ENCODE results near the gene ANKRD36. TPM values are rescaled to one million over a fixed set of nuclear protein-coding genes. Genes with fewer than 3 reads are reported as not detected.
"Not testable (repeated sequence)": the region's sequence is repeated elsewhere in the genome, so short reads cannot be mapped to it uniquely, and the experiment has no call there.

The ANKRD36 gene
- polyA plus RNA-seq, 4 donors, result 2.5 to 14.2 TPM; not detected in 2

DNA sequence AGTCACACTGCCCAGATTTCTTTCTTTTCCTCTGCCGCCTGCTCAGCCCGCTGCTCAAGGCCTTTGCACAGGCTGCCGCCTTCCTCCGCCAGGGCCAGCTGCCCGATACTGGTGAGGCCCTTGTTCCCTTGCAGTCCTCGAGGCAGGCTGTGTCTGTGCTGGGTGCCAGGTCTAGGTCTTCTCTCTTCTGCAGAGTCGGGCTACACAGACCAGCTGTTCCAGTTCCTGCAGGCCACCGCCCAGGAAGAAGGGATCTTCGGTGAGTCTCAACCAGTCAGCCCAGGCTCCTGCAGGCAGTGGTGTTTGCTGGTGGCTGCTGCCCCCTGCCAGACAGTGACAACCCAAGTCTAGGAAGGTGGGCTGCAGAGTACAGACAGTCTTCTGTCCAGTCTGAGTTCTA lies 30.7 kb upstream of the ANKRD36 start:
- not testable (repeated sequence) for H3K9me3 ChIP-seq (ENCODE audit: control insufficient read depth in 2 of 2, insufficient read depth in 1 of 2, low read depth in 1 of 2, low read length in 1 of 2); DNase-seq; H3K4me1 ChIP-seq (ENCODE audit: control insufficient read depth in 3 of 3, insufficient read depth in 2 of 3, low read depth in 1 of 3, low read length in 2 of 3); H3K4me3 ChIP-seq (ENCODE audit: low read depth in 1 of 3, low read length in 3 of 3); H3K27ac ChIP-seq (ENCODE audit: low read depth in 1 of 3, low read length in 2 of 3); H3K27me3 ChIP-seq (ENCODE audit: control insufficient read depth in 3 of 3, insufficient read depth in 3 of 3, low read length in 3 of 3); H3K36me3 ChIP-seq (ENCODE audit: control insufficient read depth in 3 of 3, insufficient read depth in 2 of 3, low read depth in 1 of 3, low read length in 3 of 3); FAIRE-seq
- 39 to 56% (median 40%) methylated on average over 3 to 4 of the region's 9 CpGs for WGBS, 3 donors

- not testable (repeated sequence) for H3K4me3 ChIP-seq (ENCODE audit: low read depth in 1 of 3, low read length in 3 of 3); H3K9me3 ChIP-seq (ENCODE audit: control insufficient read depth in 2 of 2, insufficient read depth in 1 of 2, low read depth in 1 of 2, low read length in 1 of 2); FAIRE-seq; DNase-seq; H3K36me3 ChIP-seq (ENCODE audit: control insufficient read depth in 3 of 3, insufficient read depth in 2 of 3, low read depth in 1 of 3, low read length in 3 of 3); H3K27me3 ChIP-seq (ENCODE audit: control insufficient read depth in 3 of 3, insufficient read depth in 3 of 3, low read length in 3 of 3); H3K27ac ChIP-seq (ENCODE audit: low read depth in 1 of 3, low read length in 2 of 3); H3K4me1 ChIP-seq (ENCODE audit: control insufficient read depth in 3 of 3, insufficient read depth in 2 of 3, low read depth in 1 of 3, low read length in 2 of 3)
- WGBS, 3 donors, result 95 to 97% (median 96%) methylated on average over 7 of the region's 7 CpGs
Observed at GRCh38 chr2:97083516-97083915, 29.4 kb upstream of the ANKRD36 start.

DNA sequence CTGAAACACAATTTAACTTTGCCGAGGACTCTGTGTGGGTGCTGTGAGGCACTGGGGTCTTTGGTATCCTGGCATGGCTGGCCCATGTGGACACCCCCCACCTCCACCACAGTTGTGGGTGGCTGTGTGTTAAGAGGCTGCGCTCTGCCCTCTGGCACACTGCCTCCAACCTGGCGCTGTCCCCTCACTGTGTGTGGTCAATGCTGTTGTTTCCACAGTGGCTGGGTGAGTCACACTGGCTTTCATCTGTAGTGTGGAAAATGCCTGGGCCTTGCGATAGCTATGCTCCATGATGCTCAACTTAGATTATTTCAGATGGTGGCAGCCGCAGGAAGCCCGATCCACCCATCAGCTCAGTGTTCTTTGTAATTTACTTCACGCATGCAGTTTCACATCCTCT lies 27.9 kb upstream of the ANKRD36 start:
- H3K36me3 ChIP-seq (ENCODE audit: control insufficient read depth in 3 of 3, insufficient read depth in 2 of 3, low read depth in 1 of 3, low read length in 3 of 3); H3K4me3 ChIP-seq (ENCODE audit: low read depth in 1 of 3, low read length in 3 of 3); H3K27me3 ChIP-seq (ENCODE audit: control insufficient read depth in 3 of 3, insufficient read depth in 3 of 3, low read length in 3 of 3); FAIRE-seq; H3K4me1 ChIP-seq (ENCODE audit: control insufficient read depth in 3 of 3, insufficient read depth in 2 of 3, low read depth in 1 of 3, low read length in 2 of 3); DNase-seq; H3K27ac ChIP-seq (ENCODE audit: low read depth in 1 of 3, low read length in 2 of 3); H3K9me3 ChIP-seq (ENCODE audit: control insufficient read depth in 2 of 2, insufficient read depth in 1 of 2, low read depth in 1 of 2, low read length in 1 of 2): not testable (repeated sequence)
- WGBS, 3 donors, result 84 to 92% (median 88%) methylated on average over 1 to 2 of the region's 7 CpGs

DNA sequence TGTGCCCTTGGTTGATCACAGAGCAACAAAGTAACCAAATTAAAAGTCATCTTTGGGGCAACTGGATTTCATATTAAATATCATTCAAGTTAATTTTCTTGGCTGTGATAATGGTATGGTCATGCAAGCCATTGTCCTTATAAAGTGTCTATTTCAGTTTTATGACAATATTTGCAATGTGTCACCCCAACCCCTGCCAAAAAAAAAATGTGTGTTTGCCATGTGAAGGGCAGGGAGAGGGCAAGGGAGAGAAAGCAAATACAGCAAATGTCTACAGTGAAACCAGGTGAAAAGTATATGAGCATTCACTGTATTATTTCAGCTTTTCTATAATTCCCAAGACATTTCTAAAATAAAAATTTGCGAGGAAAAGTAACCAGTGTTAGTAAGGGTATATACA lies 24.2 kb upstream of the ANKRD36 start:
- not testable (repeated sequence) for DNase-seq; H3K4me3 ChIP-seq (ENCODE audit: low read depth in 1 of 3, low read length in 3 of 3); H3K4me1 ChIP-seq (ENCODE audit: control insufficient read depth in 3 of 3, insufficient read depth in 2 of 3, low read depth in 1 of 3, low read length in 2 of 3); FAIRE-seq; H3K27me3 ChIP-seq (ENCODE audit: control insufficient read depth in 3 of 3, insufficient read depth in 3 of 3, low read length in 3 of 3); H3K9me3 ChIP-seq (ENCODE audit: control insufficient read depth in 2 of 2, insufficient read depth in 1 of 2, low read depth in 1 of 2, low read length in 1 of 2); H3K27ac ChIP-seq (ENCODE audit: low read depth in 1 of 3, low read length in 2 of 3); H3K36me3 ChIP-seq (ENCODE audit: control insufficient read depth in 3 of 3, insufficient read depth in 2 of 3, low read depth in 1 of 3, low read length in 3 of 3)
- 100% methylated on average over 1 of the region's 1 CpG for WGBS, 3 donors

DNA sequence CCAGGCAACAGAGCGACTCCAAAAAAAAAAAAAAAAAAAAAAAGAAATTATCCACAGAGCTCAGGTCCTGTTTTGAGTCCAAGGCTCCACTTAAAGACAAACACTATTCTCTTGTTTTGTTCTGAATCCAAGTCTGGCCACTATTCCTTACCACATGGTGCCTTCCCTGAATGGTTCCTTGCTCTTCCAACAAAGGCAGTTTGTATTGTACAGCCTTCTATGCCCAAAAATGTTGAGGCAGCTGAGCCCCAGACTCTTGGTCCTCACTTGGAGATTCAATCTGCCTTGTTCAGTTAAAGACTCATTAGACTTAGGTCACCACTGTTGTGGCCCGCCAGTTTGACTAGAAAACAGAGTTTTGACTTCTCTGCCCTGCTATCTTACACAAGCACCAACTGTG lies 20.0 kb upstream of the ANKRD36 start:
- FAIRE-seq, result not testable (repeated sequence)

DNA sequence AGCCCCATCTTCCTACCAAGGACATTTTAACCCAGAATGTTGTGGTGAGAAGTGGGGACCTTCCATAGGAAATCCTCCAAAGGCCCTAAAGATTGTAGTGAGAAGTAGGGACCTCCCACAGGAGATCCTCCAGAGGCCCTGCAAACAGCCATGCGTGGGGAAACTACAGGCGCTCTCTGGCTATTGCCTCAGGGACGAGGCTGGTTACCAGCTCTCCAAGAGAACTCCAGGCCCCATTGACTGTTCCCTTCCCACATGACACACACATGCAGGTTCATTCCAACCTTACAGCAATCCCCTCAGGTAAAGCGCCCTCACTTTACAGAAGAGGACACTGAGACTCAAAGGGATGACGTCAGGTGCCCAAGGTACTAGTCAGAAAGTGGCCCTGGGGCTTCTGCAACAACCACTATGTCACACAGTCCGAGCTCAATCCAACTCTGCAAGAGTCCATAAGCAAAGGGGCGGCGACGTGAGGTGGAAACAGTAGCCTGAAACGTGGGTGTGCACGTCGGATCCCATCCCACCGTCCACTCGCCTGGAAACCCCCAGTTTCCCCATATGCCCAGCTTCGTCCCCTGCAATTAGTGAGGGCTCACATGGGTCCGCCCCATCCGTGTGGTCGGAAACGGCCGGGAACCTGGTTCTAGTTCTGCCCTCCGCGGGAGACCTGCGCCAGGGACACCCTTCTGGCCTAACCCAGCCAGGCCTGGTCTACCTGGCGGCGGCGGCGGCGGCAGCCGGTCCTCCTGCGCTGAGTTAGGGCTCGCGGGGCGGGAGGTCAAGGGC lies 18.8 kb upstream of the ANKRD36 start:
- H3K9me3 ChIP-seq (ENCODE audit: control insufficient read depth in 2 of 2, insufficient read depth in 1 of 2, low read depth in 1 of 2, low read length in 1 of 2); FAIRE-seq; H3K27me3 ChIP-seq (ENCODE audit: control insufficient read depth in 3 of 3, insufficient read depth in 3 of 3, low read length in 3 of 3); H3K4me3 ChIP-seq (ENCODE audit: low read depth in 1 of 3, low read length in 3 of 3); H3K36me3 ChIP-seq (ENCODE audit: control insufficient read depth in 3 of 3, insufficient read depth in 2 of 3, low read depth in 1 of 3, low read length in 3 of 3); H3K27ac ChIP-seq (ENCODE audit: low read depth in 1 of 3, low read length in 2 of 3); H3K4me1 ChIP-seq (ENCODE audit: control insufficient read depth in 3 of 3, insufficient read depth in 2 of 3, low read depth in 1 of 3, low read length in 2 of 3): not testable (repeated sequence)
- DNase-seq, result peak in 1 of 2 donors; percentile 20
- 83 to 95% (median 94%) methylated on average over 3 to 4 of the region's 33 CpGs for WGBS, 3 donors

More for the DNA sequence above, 20.0 kb upstream of the ANKRD36 start:
- not testable (repeated sequence) for H3K27me3 ChIP-seq (ENCODE audit: control insufficient read depth in 3 of 3, insufficient read depth in 3 of 3, low read length in 3 of 3); H3K4me1 ChIP-seq (ENCODE audit: control insufficient read depth in 3 of 3, insufficient read depth in 2 of 3, low read depth in 1 of 3, low read length in 2 of 3); DNase-seq; H3K36me3 ChIP-seq (ENCODE audit: control insufficient read depth in 3 of 3, insufficient read depth in 2 of 3, low read depth in 1 of 3, low read length in 3 of 3); H3K9me3 ChIP-seq (ENCODE audit: control insufficient read depth in 2 of 2, insufficient read depth in 1 of 2, low read depth in 1 of 2, low read length in 1 of 2); H3K27ac ChIP-seq (ENCODE audit: low read depth in 1 of 3, low read length in 2 of 3); H3K4me3 ChIP-seq (ENCODE audit: low read depth in 1 of 3, low read length in 3 of 3)
- WGBS, 3 donors, result 93 to 98% (median 95%) methylated on average over 2 of the region's 2 CpGs

GRCh38 chr2:97094772-97095611 lies 18.0 kb upstream of the ANKRD36 start, which contains the start of gene FAHD2B:
TSS of gene FAHD2B (minus strand) at chr2:97094882. CDS start at chr2:97091706, 3,176 bp downstream.
- 3 to 7% (median 6%) methylated on average over 21 to 44 of the region's 48 CpGs for WGBS, 3 donors
- H3K27me3 ChIP-seq (ENCODE audit: control insufficient read depth in 3 of 3, insufficient read depth in 3 of 3, low read length in 3 of 3); H3K9me3 ChIP-seq (ENCODE audit: control insufficient read depth in 2 of 2, insufficient read depth in 1 of 2, low read depth in 1 of 2, low read length in 1 of 2); FAIRE-seq; H3K36me3 ChIP-seq (ENCODE audit: control insufficient read depth in 3 of 3, insufficient read depth in 2 of 3, low read depth in 1 of 3, low read length in 3 of 3); H3K27ac ChIP-seq (ENCODE audit: low read depth in 1 of 3, low read length in 2 of 3); H3K4me1 ChIP-seq (ENCODE audit: control insufficient read depth in 3 of 3, insufficient read depth in 2 of 3, low read depth in 1 of 3, low read length in 2 of 3): not testable (repeated sequence)
- peak; percentile 71 to 87 for DNase-seq
- H3K4me3 ChIP-seq (ENCODE audit: low read depth in 1 of 3, low read length in 3 of 3), result peak within 1 kb of the TSS in 1 of 3 donors; percentile 25

DNA sequence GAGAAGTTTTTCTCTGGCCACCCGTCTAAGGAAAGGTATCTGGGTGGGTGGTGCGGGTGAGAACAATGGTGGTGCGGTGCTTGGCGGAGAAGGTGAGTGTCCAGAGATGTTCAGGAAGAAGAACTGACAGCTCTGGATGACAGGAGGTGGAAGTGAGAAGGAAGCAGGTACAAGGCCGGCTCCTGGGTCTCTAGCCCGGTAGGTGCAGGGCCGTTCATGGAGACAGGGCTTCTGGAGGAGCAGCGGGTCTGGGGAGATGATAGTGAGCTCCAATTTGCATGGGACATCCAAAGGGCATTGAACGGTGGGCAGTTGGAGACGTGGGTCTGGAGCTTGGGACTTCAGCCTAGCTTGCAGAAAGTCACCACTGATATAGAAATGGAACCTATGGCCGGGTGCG lies 17.3 kb upstream of the ANKRD36 start:
- H3K9me3 ChIP-seq (ENCODE audit: control insufficient read depth in 2 of 2, insufficient read depth in 1 of 2, low read depth in 1 of 2, low read length in 1 of 2), result no peaks in the 10 kb centered on the region
- H3K27me3 ChIP-seq (ENCODE audit: control insufficient read depth in 3 of 3, insufficient read depth in 3 of 3, low read length in 3 of 3), result peaks cover 0 to 3% (median 0%) of the 10 kb centered on the region in 3 donors
- H3K36me3 ChIP-seq (ENCODE audit: control insufficient read depth in 3 of 3, insufficient read depth in 2 of 3, low read depth in 1 of 3, low read length in 3 of 3), result no peaks in the 10 kb centered on the region
- FAIRE-seq, result no peak
- 83 to 84% (median 84%) methylated on average over 12 of the region's 12 CpGs for WGBS, 3 donors
- H3K4me1 ChIP-seq (ENCODE audit: control insufficient read depth in 3 of 3, insufficient read depth in 2 of 3, low read depth in 1 of 3, low read length in 2 of 3), result peaks cover 0 to 5% (median 0%) of the 10 kb centered on the region in 3 donors
- no peak overlapping the region for H3K27ac ChIP-seq (ENCODE audit: low read depth in 1 of 3, low read length in 2 of 3)
- DNase-seq, result no peak
- H3K4me3 ChIP-seq (ENCODE audit: low read depth in 1 of 3, low read length in 3 of 3), result peak overlapping the region in 1 of 3 donors; percentile 25
